ENCODE results near the gene SLC9A9. TPM values are rescaled to one million over a fixed set of nuclear protein-coding genes. Genes with fewer than 3 reads are reported as not detected.

SLC9A9 gene
- total RNA-seq, 1 donor from 2014 or later: 3.0 TPM

- no peak for TF ChIP-seq CTCF (IDR thresholded peaks at IDR 0.05; ENCODE audit: insufficient read depth, low read length, poor library complexity, severe bottlenecking)
- Histone ChIP-seq H3K27me3 (ENCODE audit: control insufficient read depth, insufficient read depth, low read length) (no peaks in the 10 kb centered on the region), H3K4me3 (ENCODE audit: low read depth, low read length) (no peak overlapping the region), H3K36me3 (ENCODE audit: control insufficient read depth, insufficient read depth, low read length) (no peaks in the 10 kb centered on the region)
- DNase-seq (ENCODE audit: low read depth): no peak
Observed at GRCh38 chr3:143677430-143677829, 170.8 kb downstream of the SLC9A9 start.

- Histone ChIP-seq H3K4me3 (ENCODE audit: low read depth, low read length) (no peak overlapping the region), H3K27me3 (ENCODE audit: control insufficient read depth, insufficient read depth, low read length) (no peaks in the 10 kb centered on the region), H3K36me3 (ENCODE audit: control insufficient read depth, insufficient read depth, low read length) (no peaks in the 10 kb centered on the region)
- DNase-seq (ENCODE audit: low read depth): no peak
- no peak for TF ChIP-seq CTCF (IDR thresholded peaks at IDR 0.05; ENCODE audit: insufficient read depth, low read length, poor library complexity, severe bottlenecking)
Observed at GRCh38 chr3:143676747-143677146, 171.5 kb downstream of the SLC9A9 start.

GRCh38 chr3:143676021-143676420 is 172.2 kb downstream of the SLC9A9 start:
- no peak for TF ChIP-seq CTCF (IDR thresholded peaks at IDR 0.05; ENCODE audit: insufficient read depth, low read length, poor library complexity, severe bottlenecking)
- no peak for DNase-seq (ENCODE audit: low read depth)
- Histone ChIP-seq H3K27me3 (ENCODE audit: control insufficient read depth, insufficient read depth, low read length) (no peaks in the 10 kb centered on the region), H3K36me3 (ENCODE audit: control insufficient read depth, insufficient read depth, low read length) (no peaks in the 10 kb centered on the region), H3K4me3 (ENCODE audit: low read depth, low read length) (no peak overlapping the region)

- H3K36me3 ChIP-seq (ENCODE audit: control insufficient read depth, insufficient read depth, low read length): no peaks in the 10 kb centered on the region
- peak; percentile 92 for TF ChIP-seq CTCF (IDR thresholded peaks at IDR 0.05; ENCODE audit: insufficient read depth, low read length, poor library complexity, severe bottlenecking)
- H3K27me3 ChIP-seq (ENCODE audit: control insufficient read depth, insufficient read depth, low read length): no peaks in the 10 kb centered on the region
- DNase-seq (ENCODE audit: low read depth): peak; percentile 31
- no peak overlapping the region for H3K4me3 ChIP-seq (ENCODE audit: low read depth, low read length)
Observed at GRCh38 chr3:143674100-143674968, 173.9 kb downstream of the SLC9A9 start.

- DNase-seq (ENCODE audit: low read depth): no peak
- H3K27me3 ChIP-seq (ENCODE audit: control insufficient read depth, insufficient read depth, low read length): no peaks in the 10 kb centered on the region
- no peaks in the 10 kb centered on the region for H3K36me3 ChIP-seq (ENCODE audit: control insufficient read depth, insufficient read depth, low read length)
- TF ChIP-seq CTCF (IDR thresholded peaks at IDR 0.05; ENCODE audit: insufficient read depth, low read length, poor library complexity, severe bottlenecking): no peak
- H3K4me3 ChIP-seq (ENCODE audit: low read depth, low read length): no peak overlapping the region
Observed at GRCh38 chr3:143672396-143673165, 175.7 kb downstream of the SLC9A9 start.
